Germinal center (tissue), 1 donor: ENCODE results near the gene HOGA1.
"Not testable (repeated sequence)": the region's sequence is repeated elsewhere in the genome, so short reads cannot be mapped to it uniquely, and the experiment has no call there.

ENCODE experiments used
- DNase-seq: peaks from one replicate; pipeline ENCODE4 v3.0.0; 2012; ENCODE audit warnings: mixed read lengths, low spot score

Gene HOGA1

GRCh38 chr10:97649405-97649750, 65.2 kb downstream of the HOGA1 start:
- DNase-seq, result not testable (repeated sequence)

- DNase-seq, result no peak
Observed at GRCh38 chr10:97650726-97651125, 66.5 kb downstream of the HOGA1 start.

GRCh38 chr10:97651773-97652172, 67.6 kb downstream of the HOGA1 start:
- no peak for DNase-seq

GRCh38 chr10:97656777-97657176, 72.6 kb downstream of the HOGA1 start:
- DNase-seq, result no peak

- DNase-seq, result no peak
Observed at GRCh38 chr10:97659589-97659988, 75.4 kb downstream of the HOGA1 start.
